GM21619 (cell line): ENCODE measurements around the gene ZNF580.

Experiments used
- ATAC-seq: cut with Tn5 transposase; IDR thresholded peaks from one replicate; pipeline ENCODE4 v1.9.1; 2021; ENCODE audit not compliant: unreplicated experiment

ZNF580 gene

DNA sequence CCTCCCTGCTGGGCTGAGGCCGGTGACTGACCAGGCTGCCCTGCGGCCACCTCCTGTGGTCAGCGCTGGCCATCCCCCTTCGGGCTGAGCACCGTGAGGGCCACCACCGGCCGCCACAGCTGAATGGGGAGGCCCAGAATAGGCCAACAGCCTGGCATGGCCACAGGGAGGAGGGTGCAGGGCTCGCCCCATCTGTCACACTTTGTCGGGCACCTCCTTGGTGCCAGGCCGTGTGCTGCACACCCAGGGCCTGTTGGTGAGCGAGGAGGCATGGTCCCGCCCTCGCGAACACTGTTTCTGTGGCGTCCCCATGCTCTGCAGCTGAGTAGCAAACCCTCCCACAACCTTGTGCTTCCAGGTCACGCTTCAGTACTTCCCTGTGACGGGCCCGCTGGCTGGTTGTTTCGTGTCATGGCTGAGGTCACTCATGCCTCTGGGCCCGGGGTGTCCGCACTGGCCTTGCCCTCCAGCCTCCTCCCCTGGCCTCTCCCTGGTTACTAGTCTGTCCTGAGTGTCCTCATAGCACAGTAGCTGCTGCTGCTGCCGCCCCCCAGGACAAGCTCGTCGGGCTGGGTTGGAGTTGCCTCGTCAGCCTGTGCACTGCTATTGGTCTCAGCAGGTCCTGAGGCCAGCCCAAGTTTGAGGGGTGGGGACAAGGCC, 49.4 kb downstream of the ZNF580 start:
- no peak for ATAC-seq

DNA sequence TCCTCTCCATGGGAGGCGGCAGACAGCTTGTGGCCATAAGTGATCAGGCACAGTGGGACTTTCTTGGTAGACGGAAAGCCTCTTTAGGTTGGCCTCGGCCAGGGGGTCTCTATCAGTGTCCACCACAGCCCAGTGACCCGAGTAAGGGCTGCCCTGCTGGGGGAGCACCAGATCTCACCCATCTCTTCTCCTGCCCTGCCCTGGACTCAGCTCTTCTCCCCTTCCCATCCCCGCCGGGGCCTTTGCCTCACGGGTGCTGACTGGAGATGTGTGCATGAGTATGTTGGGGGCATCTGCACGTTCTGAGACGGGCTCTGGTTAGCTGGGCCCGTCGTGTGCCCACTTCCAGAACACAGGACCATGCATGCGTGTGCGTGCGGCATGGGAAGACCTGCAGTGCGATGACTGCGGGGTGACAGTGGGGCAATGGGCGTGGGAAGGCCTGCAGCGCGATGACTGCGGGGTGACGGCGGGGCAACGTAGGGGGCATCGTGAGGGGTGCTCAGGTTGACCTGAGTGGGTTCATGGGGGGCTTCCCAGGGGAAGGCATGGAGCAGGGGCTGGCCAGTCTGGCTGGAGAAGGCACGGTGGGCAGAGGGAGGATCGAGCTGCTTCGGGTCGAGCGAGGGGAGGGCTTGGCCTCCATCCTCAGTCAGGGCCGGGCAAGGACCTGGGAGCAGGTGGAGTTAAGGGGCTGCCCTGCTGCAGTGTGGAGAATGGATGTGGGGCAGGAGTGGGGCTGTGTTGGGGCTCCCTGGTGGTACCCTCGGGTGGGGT, 50.2 kb downstream of the ZNF580 start:
- no peak for ATAC-seq

DNA sequence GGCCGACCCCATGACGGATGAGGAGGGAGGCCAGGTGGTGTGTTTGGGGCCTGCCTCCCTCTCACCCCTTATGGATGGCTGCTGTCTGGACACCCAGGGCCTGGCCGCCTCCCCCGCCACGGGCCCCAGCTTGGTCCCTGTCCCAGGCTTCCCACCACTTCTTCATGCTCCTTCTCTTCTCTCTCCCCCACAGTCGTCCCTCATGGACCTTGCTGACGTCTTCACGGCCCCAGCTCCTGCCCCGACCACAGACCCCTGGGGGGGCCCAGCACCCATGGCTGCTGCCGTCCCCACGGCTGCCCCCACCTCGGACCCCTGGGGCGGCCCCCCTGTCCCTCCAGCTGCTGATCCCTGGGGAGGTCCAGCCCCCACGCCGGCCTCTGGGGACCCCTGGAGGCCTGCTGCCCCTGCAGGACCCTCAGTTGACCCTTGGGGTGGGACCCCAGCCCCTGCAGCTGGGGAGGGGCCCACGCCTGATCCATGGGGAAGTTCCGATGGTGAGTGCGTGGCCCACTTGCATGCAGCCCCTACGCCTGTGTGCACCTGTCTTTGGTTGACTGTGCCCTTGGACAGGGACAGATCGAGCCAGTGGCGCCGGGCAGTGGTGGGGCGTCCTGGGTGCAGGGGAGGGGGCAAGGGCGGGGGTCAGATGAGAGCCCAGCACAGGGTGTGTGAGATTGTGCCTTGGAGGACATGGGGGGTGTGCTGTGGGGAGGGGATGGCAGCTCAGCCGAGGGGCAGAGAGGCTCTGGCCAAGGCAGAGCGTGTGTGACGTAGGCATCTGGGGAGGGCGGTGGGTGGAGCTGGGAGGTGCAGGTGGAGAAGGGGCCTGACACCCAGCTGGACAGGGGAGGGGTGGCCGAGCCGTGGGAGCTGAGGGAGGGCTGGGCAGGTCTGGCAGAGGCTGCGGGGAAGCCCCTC, 51.0 kb downstream of the ZNF580 start:
- no peak for ATAC-seq

DNA sequence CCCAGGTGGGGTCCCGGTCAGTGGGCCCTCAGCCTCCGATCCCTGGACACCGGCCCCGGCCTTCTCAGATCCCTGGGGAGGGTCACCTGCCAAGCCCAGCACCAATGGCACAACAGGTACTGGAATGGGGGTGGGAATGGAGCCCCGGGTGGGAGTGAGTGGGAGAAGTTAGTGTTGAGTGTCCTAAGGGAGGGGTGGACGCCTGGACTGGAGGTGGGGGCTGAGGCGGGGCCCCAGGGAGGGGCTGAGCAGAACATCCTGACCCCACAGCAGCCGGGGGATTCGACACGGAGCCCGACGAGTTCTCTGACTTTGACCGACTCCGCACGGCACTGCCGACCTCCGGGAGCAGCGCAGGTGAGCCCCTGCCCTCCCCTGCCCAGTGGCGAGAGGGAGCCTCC, 51.9 kb downstream of the ZNF580 start:
- ATAC-seq, result no peak
